Glutamatergic neuron (in vitro differentiated cells): ENCODE data around the gene TAF8. TPM values are rescaled to one million over a fixed set of nuclear protein-coding genes. Genes with fewer than 3 reads are reported as not detected.
A peak's percentile ranks its signal among the peaks of the same experiment; 100 is the strongest.

Experiments used
- DNase-seq: peaks from one replicate; pipeline ENCODE4 v3.0.0; 2022
- H3K27ac Mint-ChIP-seq: one replicate; pipeline ENCODE4 v1.8.0; 2020; ENCODE audit warnings: mild to moderate bottlenecking, mixed read lengths, inconsistent platforms; ENCODE audit not compliant: unreplicated experiment
- H3K27me3 Mint-ChIP-seq: one replicate; pipeline ENCODE4 v1.8.0; 2020; ENCODE audit warnings: mild to moderate bottlenecking, moderate library complexity, mixed read lengths, inconsistent platforms; ENCODE audit not compliant: unreplicated experiment
- H3K36me3 Mint-ChIP-seq: one replicate; pipeline ENCODE4 v1.8.0; 2020; ENCODE audit warnings: mild to moderate bottlenecking, mixed read lengths, inconsistent platforms; ENCODE audit not compliant: unreplicated experiment
- H3K4me1 Mint-ChIP-seq: one replicate; pipeline ENCODE4 v1.8.0; 2020; ENCODE audit warnings: mild to moderate bottlenecking, low read depth, mixed read lengths, inconsistent platforms; ENCODE audit not compliant: unreplicated experiment
- H3K4me3 Mint-ChIP-seq: one replicate; pipeline ENCODE4 v1.8.0; 2020; ENCODE audit warnings: mild to moderate bottlenecking, mixed read lengths, inconsistent platforms; ENCODE audit not compliant: unreplicated experiment
- H3K9me3 Mint-ChIP-seq: one replicate; pipeline ENCODE4 v1.8.0; 2020; ENCODE audit warnings: mild to moderate bottlenecking, moderate library complexity, mixed read lengths, inconsistent platforms; ENCODE audit not compliant: unreplicated experiment
- CTCF ChIP-seq: fragments of 200-600 bp; sonication (generic); IDR thresholded peaks from one replicate; pipeline ENCODE4 v1.5.0; 2021; ENCODE audit not compliant: partially characterized antibody, unreplicated experiment
- total RNA-seq: library from RNA; stranded (reverse); fragmentation: NEBNext Ultra II Directional; extraction: Animal tissue kit (Norgen Biotek cat#: 25700); gene quantifications from one replicate; pipeline ENCODE4 v1.2.1, GENCODE V29; 2021; ENCODE audit not compliant: unreplicated experiment

The TAF8 gene
- total RNA-seq, 1 donor from 2014 or later = 16.2 TPM

GRCh38 chr6:42084889-42085288 lies 34.6 kb downstream of the TAF8 start:
- Mint-ChIP-seq H3K4me1 (no peaks in the 10 kb centered on the region), H3K27ac (no peak overlapping the region), H3K36me3 (no peaks in the 10 kb centered on the region), H3K27me3 (peaks cover 5% of the 10 kb centered on the region), H3K9me3 (peaks cover 3% of the 10 kb centered on the region), H3K4me3 (no peak overlapping the region)
- no peak for TF ChIP-seq CTCF
- DNase-seq = no peak

- Mint-ChIP-seq H3K27me3 (peaks cover 11% of the 10 kb centered on the region), H3K27ac (no peak overlapping the region), H3K36me3 (no peaks in the 10 kb centered on the region), H3K4me3 (no peak overlapping the region), H3K9me3 (peaks cover 2% of the 10 kb centered on the region), H3K4me1 (no peaks in the 10 kb centered on the region)
- TF ChIP-seq CTCF = peak; percentile 38
- no peak for DNase-seq
Measured at GRCh38 chr6:42086046-42087035, 36.0 kb downstream of the TAF8 start.

- no peak for DNase-seq
- Mint-ChIP-seq H3K27me3 (peaks cover 11% of the 10 kb centered on the region), H3K4me3 (no peak overlapping the region), H3K4me1 (peaks cover 6% of the 10 kb centered on the region), H3K27ac (no peak overlapping the region), H3K9me3 (peaks cover 2% of the 10 kb centered on the region), H3K36me3 (no peaks in the 10 kb centered on the region)
- TF ChIP-seq CTCF = no peak
Measured at GRCh38 chr6:42088101-42088591, 37.8 kb downstream of the TAF8 start.

GRCh38 chr6:42090819-42091717 lies 40.7 kb downstream of the TAF8 start:
- peaks cover 6% of the 10 kb centered on the region for H3K4me1 Mint-ChIP-seq
- no peak overlapping the region for H3K4me3 Mint-ChIP-seq
- peaks cover 2% of the 10 kb centered on the region for H3K9me3 Mint-ChIP-seq
- H3K36me3 Mint-ChIP-seq = no peaks in the 10 kb centered on the region
- no peak overlapping the region for H3K27ac Mint-ChIP-seq
- TF ChIP-seq CTCF = no peak
- peaks cover 8% of the 10 kb centered on the region for H3K27me3 Mint-ChIP-seq
- DNase-seq = no peak
